ENCODE measurements around the gene UNKL.

Gene UNKL

DNA sequence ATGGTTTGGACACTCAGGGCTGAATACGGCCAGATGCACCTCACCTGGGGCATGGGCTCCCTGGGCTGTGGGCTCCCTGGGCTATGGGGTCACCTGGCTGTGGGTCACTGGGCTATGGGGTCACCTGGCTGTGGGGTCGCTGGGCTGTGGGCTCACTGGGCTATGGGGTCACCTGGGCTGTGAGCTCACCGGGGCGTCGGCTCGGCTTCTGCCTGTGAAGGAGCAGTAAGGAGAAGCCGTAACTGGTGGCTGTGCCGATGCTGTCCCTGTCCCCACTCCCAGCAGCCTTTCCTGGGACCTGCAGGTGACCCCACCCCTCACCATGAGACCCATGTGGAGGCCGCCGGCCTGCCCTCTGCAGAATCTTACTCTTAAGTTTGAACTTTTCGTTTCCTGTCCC lies 14.5 kb upstream of the UNKL start:
- TF ChIP-seq FOXP2 (optimal IDR thresholded peaks at IDR 0.05; ENCODE audit: borderline replicate concordance, extremely low read depth, extremely low read length, insufficient read depth) (no peak), TAF1 (IDR thresholded peaks at IDR 0.05; ENCODE audit: borderline replicate concordance, insufficient read depth, low read length) (no peak), POLR2AphosphoS5 (IDR thresholded peaks at IDR 0.05; ENCODE audit: low read depth, low read length) (no peak), SIN3A (IDR thresholded peaks at IDR 0.05; ENCODE audit: borderline replicate concordance, insufficient read depth, low read length) (no peak)
- TF ChIP-seq, protein P1, sequence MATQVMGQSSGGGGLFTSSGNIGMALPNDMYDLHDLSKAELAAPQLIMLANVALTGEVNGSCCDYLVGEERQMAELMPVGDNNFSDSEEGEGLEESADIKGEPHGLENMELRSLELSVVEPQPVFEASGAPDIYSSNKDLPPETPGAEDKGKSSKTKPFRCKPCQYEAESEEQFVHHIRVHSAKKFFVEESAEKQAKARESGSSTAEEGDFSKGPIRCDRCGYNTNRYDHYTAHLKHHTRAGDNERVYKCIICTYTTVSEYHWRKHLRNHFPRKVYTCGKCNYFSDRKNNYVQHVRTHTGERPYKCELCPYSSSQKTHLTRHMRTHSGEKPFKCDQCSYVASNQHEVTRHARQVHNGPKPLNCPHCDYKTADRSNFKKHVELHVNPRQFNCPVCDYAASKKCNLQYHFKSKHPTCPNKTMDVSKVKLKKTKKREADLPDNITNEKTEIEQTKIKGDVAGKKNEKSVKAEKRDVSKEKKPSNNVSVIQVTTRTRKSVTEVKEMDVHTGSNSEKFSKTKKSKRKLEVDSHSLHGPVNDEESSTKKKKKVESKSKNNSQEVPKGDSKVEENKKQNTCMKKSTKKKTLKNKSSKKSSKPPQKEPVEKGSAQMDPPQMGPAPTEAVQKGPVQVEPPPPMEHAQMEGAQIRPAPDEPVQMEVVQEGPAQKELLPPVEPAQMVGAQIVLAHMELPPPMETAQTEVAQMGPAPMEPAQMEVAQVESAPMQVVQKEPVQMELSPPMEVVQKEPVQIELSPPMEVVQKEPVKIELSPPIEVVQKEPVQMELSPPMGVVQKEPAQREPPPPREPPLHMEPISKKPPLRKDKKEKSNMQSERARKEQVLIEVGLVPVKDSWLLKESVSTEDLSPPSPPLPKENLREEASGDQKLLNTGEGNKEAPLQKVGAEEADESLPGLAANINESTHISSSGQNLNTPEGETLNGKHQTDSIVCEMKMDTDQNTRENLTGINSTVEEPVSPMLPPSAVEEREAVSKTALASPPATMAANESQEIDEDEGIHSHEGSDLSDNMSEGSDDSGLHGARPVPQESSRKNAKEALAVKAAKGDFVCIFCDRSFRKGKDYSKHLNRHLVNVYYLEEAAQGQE (IDR thresholded peaks at IDR 0.05; ENCODE audit: insufficient read depth in 1 of 2, low read depth in 2 of 2, low read length in 2 of 2): no peak

DNA sequence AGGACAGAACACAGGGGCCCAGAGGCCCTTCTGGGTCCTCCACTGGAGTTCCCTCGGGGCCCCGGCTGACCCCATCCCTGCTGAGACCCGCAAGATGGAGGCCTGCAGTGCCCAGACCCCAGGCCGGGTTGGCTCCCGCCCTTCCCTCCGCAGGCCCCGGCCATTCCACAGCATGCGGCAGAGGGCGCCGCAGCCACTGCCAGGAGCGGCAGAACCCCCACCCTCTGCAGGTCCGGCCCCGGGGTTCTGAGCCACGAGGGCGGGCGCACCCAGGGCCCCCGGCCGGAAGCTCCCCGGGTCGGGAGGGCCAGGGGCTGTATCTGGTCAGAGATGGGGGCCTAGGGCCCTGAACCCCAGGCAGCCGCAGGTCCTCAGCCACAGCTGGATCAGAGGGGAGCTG lies 14.0 kb upstream of the UNKL start:
- TF ChIP-seq FOXP2 (optimal IDR thresholded peaks at IDR 0.05; ENCODE audit: borderline replicate concordance, extremely low read depth, extremely low read length, insufficient read depth): no peak
- TF ChIP-seq SIN3A (IDR thresholded peaks at IDR 0.05; ENCODE audit: borderline replicate concordance, insufficient read depth, low read length): no peak

DNA sequence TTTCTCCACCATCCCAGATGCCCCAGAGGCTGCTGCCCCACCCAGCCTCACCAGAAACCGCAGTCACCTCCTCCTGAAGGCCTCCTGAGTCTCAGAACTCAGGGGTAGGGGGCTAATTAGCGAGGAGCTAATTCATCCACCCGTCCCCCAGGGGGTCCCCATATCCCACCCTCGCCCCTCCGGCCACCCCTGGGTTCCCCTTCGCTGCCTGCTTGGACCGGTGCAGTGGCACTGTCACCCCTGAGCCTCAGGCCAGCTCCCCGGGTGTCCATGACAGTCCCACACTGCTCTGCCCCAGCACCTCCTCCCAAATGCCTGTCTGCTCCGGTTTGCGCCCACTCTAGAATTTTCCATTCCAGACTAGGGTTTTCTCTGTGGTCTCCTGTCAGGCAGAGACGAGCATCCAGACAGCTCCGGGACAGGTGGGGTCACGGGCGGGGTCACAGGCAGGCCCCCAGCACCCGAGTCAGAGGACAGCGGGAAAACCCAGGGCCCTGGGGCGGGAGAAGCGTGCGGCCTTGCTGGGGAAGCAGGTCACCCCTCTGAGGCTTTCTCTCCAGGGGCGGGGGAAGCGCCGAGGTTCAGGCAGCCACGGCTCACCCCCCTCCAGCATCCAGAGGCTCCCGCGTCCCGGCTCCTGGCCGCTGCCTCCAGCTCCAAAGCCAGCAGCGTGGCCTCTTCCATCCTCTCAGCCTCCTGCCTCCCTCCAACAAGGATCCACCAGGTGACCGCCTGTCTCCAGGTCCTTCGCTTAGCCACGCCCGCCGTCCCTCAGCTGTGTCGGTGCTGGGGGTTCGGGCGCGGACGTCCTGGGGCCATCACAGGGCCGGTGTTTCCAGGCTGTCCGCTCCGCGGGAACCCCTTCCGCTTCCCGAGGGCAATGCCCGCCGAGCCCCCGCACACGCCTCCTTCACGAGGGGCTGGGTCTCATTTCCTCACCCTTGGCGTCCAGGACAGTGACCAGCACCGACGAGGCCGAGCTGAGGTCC lies 13.3 kb upstream of the UNKL start:
- TF ChIP-seq POLR2AphosphoS5 (IDR thresholded peaks at IDR 0.05; ENCODE audit: low read depth, low read length) (no peak), SIN3A (IDR thresholded peaks at IDR 0.05; ENCODE audit: borderline replicate concordance, insufficient read depth, low read length) (no peak), FOXP2 (optimal IDR thresholded peaks at IDR 0.05; ENCODE audit: borderline replicate concordance, extremely low read depth, extremely low read length, insufficient read depth) (no peak), TAF1 (IDR thresholded peaks at IDR 0.05; ENCODE audit: borderline replicate concordance, insufficient read depth, low read length) (no peak)
- TF ChIP-seq, protein P1 (IDR thresholded peaks at IDR 0.05; ENCODE audit: insufficient read depth in 1 of 2, low read depth in 2 of 2, low read length in 2 of 2): no peak

DNA sequence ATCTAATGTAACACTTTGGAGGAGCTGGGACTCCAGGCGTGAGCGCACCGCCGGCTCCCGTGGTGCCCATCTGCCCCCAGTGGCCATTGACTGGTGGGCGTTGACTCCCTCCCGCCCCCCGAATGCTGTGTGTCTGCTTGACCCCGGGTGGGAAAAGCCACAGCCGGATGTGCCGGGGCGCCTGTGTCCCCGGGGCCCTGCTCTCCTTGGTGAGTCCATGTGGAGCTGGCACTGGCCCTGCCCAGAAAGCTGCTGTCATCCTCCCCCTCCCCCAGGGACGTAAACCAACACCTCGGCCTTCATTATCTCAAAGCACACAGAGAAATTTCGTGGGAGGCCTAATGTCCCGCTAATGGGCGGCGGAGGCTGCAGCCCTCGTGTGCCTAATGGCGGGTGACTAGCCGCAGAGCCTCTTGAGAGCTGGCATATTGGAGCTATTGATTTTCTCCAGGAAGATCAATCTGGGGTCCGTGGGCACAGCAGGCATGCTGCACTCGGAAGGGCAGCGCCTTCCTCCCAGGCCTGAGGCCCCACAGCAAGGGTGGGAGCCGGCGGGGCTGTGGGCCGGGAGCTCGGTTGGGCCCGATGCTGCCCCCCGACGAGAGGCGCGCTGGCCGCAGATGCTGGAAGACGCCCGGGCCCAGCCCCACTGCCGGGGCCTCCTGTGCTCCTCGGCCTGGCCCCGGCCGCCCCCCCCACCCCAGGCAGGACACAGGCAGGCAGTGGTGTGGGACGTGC lies 12.4 kb upstream of the UNKL start:
- TF ChIP-seq TAF1 (IDR thresholded peaks at IDR 0.05; ENCODE audit: borderline replicate concordance, insufficient read depth, low read length) (no peak), FOXP2 (optimal IDR thresholded peaks at IDR 0.05; ENCODE audit: borderline replicate concordance, extremely low read depth, extremely low read length, insufficient read depth) (no peak), SIN3A (IDR thresholded peaks at IDR 0.05; ENCODE audit: borderline replicate concordance, insufficient read depth, low read length) (no peak), POLR2AphosphoS5 (IDR thresholded peaks at IDR 0.05; ENCODE audit: low read depth, low read length) (no peak)
- TF ChIP-seq, protein P1 (IDR thresholded peaks at IDR 0.05; ENCODE audit: insufficient read depth in 1 of 2, low read depth in 2 of 2, low read length in 2 of 2): no peak

DNA sequence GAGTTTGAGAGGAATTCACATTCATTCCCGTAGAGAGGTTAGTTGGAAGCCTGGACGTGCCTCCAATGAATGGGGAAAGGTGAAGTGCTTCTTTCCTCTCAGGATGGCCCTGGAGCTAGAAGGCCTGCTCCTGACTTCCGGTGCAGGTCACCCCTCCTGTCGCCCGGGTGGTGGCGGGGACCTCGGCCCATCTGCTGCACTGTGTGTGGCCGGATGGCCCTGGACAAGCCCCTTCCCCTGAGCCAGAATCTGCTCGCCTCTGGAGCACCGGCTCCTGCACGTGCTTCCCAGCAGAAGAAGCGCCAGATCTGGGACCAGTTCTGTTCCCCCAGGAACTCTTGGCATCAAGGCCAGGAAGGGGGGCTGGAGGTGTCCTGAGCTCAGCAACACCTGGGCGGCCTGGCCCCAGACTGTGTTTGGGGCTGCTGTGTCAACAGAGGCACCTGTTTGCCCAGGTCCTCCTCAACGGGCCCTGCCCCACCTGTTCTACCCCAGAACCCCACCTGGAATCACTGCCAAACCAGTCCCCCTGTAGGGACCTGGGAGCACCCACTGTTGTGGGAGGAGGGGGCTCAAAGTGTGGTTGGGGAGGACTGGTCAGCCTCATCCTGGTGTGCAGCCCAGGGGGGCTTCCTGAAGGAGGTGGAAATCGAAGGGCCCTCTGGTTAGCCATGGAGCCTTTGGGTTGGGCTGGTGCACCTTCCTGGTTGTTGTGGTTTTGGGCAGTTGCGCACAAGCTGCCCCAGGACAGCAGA lies 11.3 kb upstream of the UNKL start:
- no peak for TF ChIP-seq SIN3A (IDR thresholded peaks at IDR 0.05; ENCODE audit: borderline replicate concordance, insufficient read depth, low read length)
- no peak for TF ChIP-seq POLR2AphosphoS5 (IDR thresholded peaks at IDR 0.05; ENCODE audit: low read depth, low read length)
- TF ChIP-seq, protein P1 (IDR thresholded peaks at IDR 0.05; ENCODE audit: insufficient read depth in 1 of 2, low read depth in 2 of 2, low read length in 2 of 2): no peak
- TF ChIP-seq FOXP2 (optimal IDR thresholded peaks at IDR 0.05; ENCODE audit: borderline replicate concordance, extremely low read depth, extremely low read length, insufficient read depth): no peak
- TF ChIP-seq TAF1 (IDR thresholded peaks at IDR 0.05; ENCODE audit: borderline replicate concordance, insufficient read depth, low read length): no peak
